ENCODE data around the gene SLC33A1. TPM values are rescaled to one million over a fixed set of nuclear protein-coding genes. Genes with fewer than 3 reads are reported as not detected.

Gene SLC33A1
- total and polyA plus RNA-seq, 2 of the 13 experiments (the other 11 are each of a cell fraction or from before 2014, with no cell fraction given): 20.0 to 32.1 TPM

GRCh38 chr3:155854141-155854940 is at the start of gene SLC33A1 (continued):
- TF ChIP-seq CHD4 (IDR thresholded peaks at IDR 0.05; ENCODE audit: borderline replicate concordance, low read length): no peak; the same call in 1 of the 2 replicates
- no peak for TF ChIP-seq HNRNPK (IDR thresholded peaks at IDR 0.05; ENCODE audit: low read depth, low read length, poor library complexity, severe bottlenecking)
- peak; percentile 86 for TF ChIP-seq CEBPB (IDR thresholded peaks at IDR 0.05; ENCODE audit: borderline replicate concordance, low read depth, low read length)
- peak; percentile 74; the same call in 1 of the 2 replicates for TF ChIP-seq IRF9 (CRISPR knock-in tag; IDR thresholded peaks at IDR 0.05; ENCODE audit: borderline replicate concordance)
- peak; percentile 91 for TF ChIP-seq ZNF430 (CRISPR knock-in tag; IDR thresholded peaks at IDR 0.05)
- TF ChIP-seq ZNF432 (CRISPR knock-in tag; IDR thresholded peaks at IDR 0.05; ENCODE audit: borderline replicate concordance): no peak
- TF ChIP-seq MLXIP (CRISPR knock-in tag; IDR thresholded peaks at IDR 0.05; ENCODE audit: borderline replicate concordance): no peak
- TF ChIP-seq ZNF3 (CRISPR knock-in tag; IDR thresholded peaks at IDR 0.05): no peak; the same call in 1 of the 2 replicates
- TF ChIP-seq GFI1 (CRISPR knock-in tag; IDR thresholded peaks at IDR 0.05; ENCODE audit: borderline replicate concordance): peak; percentile 88
- peak; percentile 97 for TF ChIP-seq ZNF556 (CRISPR knock-in tag; IDR thresholded peaks at IDR 0.05; ENCODE audit: borderline replicate concordance)
- TF ChIP-seq CBX2 (IDR thresholded peaks at IDR 0.05; ENCODE audit: low read depth, low read length): no peak; the same call in 1 of the 2 replicates
- no peak for TF ChIP-seq CBX2 (CRISPR knock-in tag; IDR thresholded peaks at IDR 0.05; ENCODE audit: low read depth)
- TF ChIP-seq ZNF121 (CRISPR knock-in tag; IDR thresholded peaks at IDR 0.05): peak; percentile 81; the same call in 1 of the 2 replicates
- TF ChIP-seq ZNF280D (CRISPR knock-in tag; IDR thresholded peaks at IDR 0.05): peak; percentile 41; the same call in 1 of the 2 replicates
- peak; percentile 94 for TF ChIP-seq ZNF761 (CRISPR knock-in tag; conservative IDR thresholded peaks at IDR 0.05)
- peak; percentile 34; the same call in 1 of the 2 replicates for TF ChIP-seq HNF4A (CRISPR knock-in tag; IDR thresholded peaks at IDR 0.05)
- no peak; the same call in 1 of the 2 replicates for TF ChIP-seq ZNF292 (CRISPR knock-in tag; IDR thresholded peaks at IDR 0.05; ENCODE audit: borderline replicate concordance, low read depth)
- no peak for TF ChIP-seq ZBTB44 (CRISPR knock-in tag; IDR thresholded peaks at IDR 0.05)
- no peak for TF ChIP-seq FIP1L1 (IDR thresholded peaks at IDR 0.05; ENCODE audit: borderline replicate concordance, insufficient read depth, low read depth, low read length)
